ENCODE data around the gene WDR81.

The WDR81 gene

DNA sequence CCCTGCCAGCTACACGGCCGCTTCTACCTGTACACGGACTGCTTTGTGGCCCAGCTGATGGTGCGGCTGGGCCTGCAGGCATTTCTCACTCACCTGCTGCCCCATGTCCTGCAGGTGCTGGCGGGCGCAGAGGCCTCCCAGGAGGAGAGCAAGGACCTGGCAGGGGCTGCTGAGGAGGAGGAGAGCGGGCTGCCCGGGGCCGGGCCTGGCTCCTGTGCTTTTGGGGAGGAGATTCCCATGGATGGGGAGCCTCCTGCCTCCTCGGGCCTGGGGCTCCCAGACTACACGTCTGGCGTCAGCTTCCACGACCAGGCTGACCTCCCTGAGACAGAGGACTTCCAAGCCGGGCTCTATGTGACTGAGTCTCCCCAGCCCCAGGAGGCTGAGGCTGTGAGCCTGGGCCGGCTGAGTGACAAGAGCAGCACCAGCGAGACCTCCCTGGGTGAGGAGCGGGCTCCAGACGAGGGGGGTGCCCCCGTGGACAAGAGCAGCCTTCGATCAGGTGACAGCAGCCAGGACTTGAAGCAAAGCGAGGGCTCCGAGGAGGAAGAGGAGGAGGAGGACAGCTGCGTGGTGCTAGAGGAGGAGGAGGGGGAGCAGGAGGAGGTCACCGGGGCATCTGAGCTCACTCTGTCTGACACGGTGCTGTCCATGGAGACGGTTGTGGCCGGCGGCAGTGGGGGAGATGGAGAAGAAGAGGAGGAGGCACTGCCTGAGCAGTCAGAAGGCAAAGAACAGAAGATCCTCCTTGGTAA lies 3.5 kb downstream of the WDR81 start:
- Histone ChIP-seq H3K4me3 (ENCODE audit: low read depth, low read length, poor library complexity, severe bottlenecking) (peak overlapping the region; percentile 54), H4K20me1 (ENCODE audit: insufficient read depth, low read length) (no peaks in the 10 kb centered on the region), H3K36me3 (ENCODE audit: insufficient read depth, low read length) (peaks cover 20% of the 10 kb centered on the region; the same call in 1 of the 2 replicates), H3K27me3 (ENCODE audit: insufficient read depth, low read length) (no peaks in the 10 kb centered on the region), H3K9ac (ENCODE audit: low read length) (peak overlapping the region; percentile 61; the same call in 1 of the 2 replicates), H3K9me2 (ENCODE audit: low read depth, low read length) (no peaks in the 10 kb centered on the region), H2AFZ (ENCODE audit: low read length) (no peak overlapping the region), H3K27ac (ENCODE audit: low read depth, low read length, poor library complexity, severe bottlenecking) (peak overlapping the region; percentile 89), H3K4me1 (ENCODE audit: insufficient read depth, low read length, severe bottlenecking) (peaks cover 80% of the 10 kb centered on the region), H3F3A (ENCODE audit: insufficient read depth, low read length) (no peaks in the 10 kb centered on the region; the same call in 1 of the 2 replicates), H3K79me2 (ENCODE audit: insufficient read depth, low read length) (no peaks in the 10 kb centered on the region), H3K4me2 (ENCODE audit: low read length) (peak overlapping the region; percentile 73), H3K9me3 (ENCODE audit: low read length) (no peaks in the 10 kb centered on the region)
- TF ChIP-seq, protein P1, sequence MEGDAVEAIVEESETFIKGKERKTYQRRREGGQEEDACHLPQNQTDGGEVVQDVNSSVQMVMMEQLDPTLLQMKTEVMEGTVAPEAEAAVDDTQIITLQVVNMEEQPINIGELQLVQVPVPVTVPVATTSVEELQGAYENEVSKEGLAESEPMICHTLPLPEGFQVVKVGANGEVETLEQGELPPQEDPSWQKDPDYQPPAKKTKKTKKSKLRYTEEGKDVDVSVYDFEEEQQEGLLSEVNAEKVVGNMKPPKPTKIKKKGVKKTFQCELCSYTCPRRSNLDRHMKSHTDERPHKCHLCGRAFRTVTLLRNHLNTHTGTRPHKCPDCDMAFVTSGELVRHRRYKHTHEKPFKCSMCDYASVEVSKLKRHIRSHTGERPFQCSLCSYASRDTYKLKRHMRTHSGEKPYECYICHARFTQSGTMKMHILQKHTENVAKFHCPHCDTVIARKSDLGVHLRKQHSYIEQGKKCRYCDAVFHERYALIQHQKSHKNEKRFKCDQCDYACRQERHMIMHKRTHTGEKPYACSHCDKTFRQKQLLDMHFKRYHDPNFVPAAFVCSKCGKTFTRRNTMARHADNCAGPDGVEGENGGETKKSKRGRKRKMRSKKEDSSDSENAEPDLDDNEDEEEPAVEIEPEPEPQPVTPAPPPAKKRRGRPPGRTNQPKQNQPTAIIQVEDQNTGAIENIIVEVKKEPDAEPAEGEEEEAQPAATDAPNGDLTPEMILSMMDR (IDR thresholded peaks at IDR 0.05; ENCODE audit: low read length): no peak
- no peak for TF ChIP-seq EZH2 (IDR thresholded peaks at IDR 0.05; ENCODE audit: borderline replicate concordance, low read length)

DNA sequence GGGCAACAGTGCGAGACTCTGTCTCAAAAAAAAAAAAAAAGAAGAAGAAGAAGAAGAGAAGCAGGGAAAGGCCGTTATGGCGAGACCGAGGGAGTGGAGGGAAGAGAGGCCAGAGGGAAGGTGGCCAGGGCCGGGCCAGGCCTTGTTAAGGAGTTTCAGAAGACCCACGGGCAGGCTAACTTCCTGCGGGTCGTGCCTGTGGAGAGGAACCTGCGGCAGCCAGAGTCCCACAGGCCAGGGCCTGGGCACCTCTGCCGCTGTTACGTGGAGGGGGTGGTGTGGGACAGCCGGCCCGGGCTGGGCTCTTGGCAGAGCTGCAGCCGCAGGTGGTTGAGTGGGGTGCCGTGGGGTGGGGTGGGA lies 5.4 kb downstream of the WDR81 start:
- no peak for TF ChIP-seq EZH2 (IDR thresholded peaks at IDR 0.05; ENCODE audit: borderline replicate concordance, low read length)
- TF ChIP-seq, protein P1 (IDR thresholded peaks at IDR 0.05; ENCODE audit: low read length): no peak
- no peaks in the 10 kb centered on the region for H3F3A ChIP-seq (ENCODE audit: insufficient read depth, low read length)
- peaks cover 82% of the 10 kb centered on the region for H3K4me1 ChIP-seq (ENCODE audit: insufficient read depth, low read length, severe bottlenecking)
- no peaks in the 10 kb centered on the region for H3K9me3 ChIP-seq (ENCODE audit: low read length)
- H3K4me3 ChIP-seq (ENCODE audit: low read depth, low read length, poor library complexity, severe bottlenecking): peak overlapping the region; percentile 29
- no peaks in the 10 kb centered on the region for H3K9me2 ChIP-seq (ENCODE audit: low read depth, low read length)
- no peaks in the 10 kb centered on the region for H4K20me1 ChIP-seq (ENCODE audit: insufficient read depth, low read length)
- H3K27me3 ChIP-seq (ENCODE audit: insufficient read depth, low read length): no peaks in the 10 kb centered on the region
- peaks cover 20% of the 10 kb centered on the region; the same call in 1 of the 2 replicates for H3K36me3 ChIP-seq (ENCODE audit: insufficient read depth, low read length)
- H3K79me2 ChIP-seq (ENCODE audit: insufficient read depth, low read length): no peaks in the 10 kb centered on the region
- H2AFZ ChIP-seq (ENCODE audit: low read length): no peak overlapping the region
- peak overlapping the region; percentile 89 for H3K27ac ChIP-seq (ENCODE audit: low read depth, low read length, poor library complexity, severe bottlenecking)
- peak overlapping the region; percentile 58 for H3K4me2 ChIP-seq (ENCODE audit: low read length)
- peak overlapping the region; percentile 57 for H3K9ac ChIP-seq (ENCODE audit: low read length)

DNA sequence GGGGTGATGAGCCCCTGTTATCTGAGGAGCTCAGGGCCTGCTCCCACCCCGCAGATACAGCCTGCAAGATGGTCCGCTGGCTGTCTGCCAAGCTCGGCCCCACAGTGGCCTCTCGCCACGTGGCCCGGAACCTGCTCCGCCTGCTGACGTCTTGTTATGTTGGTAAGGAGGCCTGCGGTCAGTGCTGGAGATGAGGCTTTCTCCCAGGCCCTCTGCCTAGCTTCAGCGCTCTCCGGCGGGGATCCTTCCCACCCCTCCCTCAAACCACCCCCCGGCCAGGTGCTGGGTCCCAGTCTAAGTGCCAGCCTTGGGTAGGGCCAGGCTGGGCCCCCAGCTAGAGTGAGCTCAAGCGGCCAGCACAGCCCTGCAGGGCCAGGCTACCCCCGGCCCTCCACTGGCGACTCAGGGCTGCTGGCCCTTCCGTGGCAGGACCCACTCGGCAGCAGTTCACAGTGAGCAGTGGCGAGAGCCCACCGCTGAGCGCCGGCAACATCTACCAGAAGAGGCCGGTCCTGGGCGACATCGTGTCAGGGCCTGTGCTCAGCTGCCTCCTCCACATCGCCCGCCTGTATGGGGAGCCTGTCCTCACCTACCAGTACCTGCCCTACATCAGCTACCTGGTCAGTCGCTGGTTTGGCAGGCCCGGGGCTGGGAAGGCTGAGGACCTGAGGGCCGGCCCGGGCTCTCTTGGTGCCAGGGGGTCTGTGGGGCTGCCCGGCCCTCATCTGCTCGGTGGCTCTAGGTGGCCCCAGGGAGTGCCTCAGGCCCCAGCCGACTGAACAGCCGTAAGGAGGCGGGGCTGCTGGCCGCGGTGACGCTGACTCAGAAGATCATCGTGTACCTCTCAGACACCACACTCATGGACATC lies 6.1 kb downstream of the WDR81 start:
- Histone ChIP-seq H3K27ac (ENCODE audit: low read depth, low read length, poor library complexity, severe bottlenecking) (peak overlapping the region; percentile 89), H3K4me3 (ENCODE audit: low read depth, low read length, poor library complexity, severe bottlenecking) (peak overlapping the region; percentile 29), H3K4me1 (ENCODE audit: insufficient read depth, low read length, severe bottlenecking) (peaks cover 75% of the 10 kb centered on the region), H2AFZ (ENCODE audit: low read length) (no peak overlapping the region), H3K27me3 (ENCODE audit: insufficient read depth, low read length) (no peaks in the 10 kb centered on the region), H3K9me2 (ENCODE audit: low read depth, low read length) (no peaks in the 10 kb centered on the region), H4K20me1 (ENCODE audit: insufficient read depth, low read length) (no peaks in the 10 kb centered on the region), H3K9me3 (ENCODE audit: low read length) (no peaks in the 10 kb centered on the region), H3K36me3 (ENCODE audit: insufficient read depth, low read length) (peaks cover 20% of the 10 kb centered on the region; the same call in 1 of the 2 replicates), H3K4me2 (ENCODE audit: low read length) (peak overlapping the region; percentile 58), H3F3A (ENCODE audit: insufficient read depth, low read length) (no peaks in the 10 kb centered on the region), H3K79me2 (ENCODE audit: insufficient read depth, low read length) (no peaks in the 10 kb centered on the region), H3K9ac (ENCODE audit: low read length) (peak overlapping the region; percentile 57; the same call in 1 of the 2 replicates)
- TF ChIP-seq EZH2 (IDR thresholded peaks at IDR 0.05; ENCODE audit: borderline replicate concordance, low read length): no peak
- TF ChIP-seq, protein P1 (IDR thresholded peaks at IDR 0.05; ENCODE audit: low read length): no peak

All from OCI-LY1 (cell line).